GM20000 (cell line): ENCODE results near the gene MAP3K1.

ENCODE experiments used
- DNase-seq: peaks from one replicate; pipeline ENCODE4 v3.0.0; 2012; ENCODE audit warnings: low spot score
- CTCF ChIP-seq: IDR thresholded peaks from 2 replicates; pipeline ENCODE4 v1.5.1; 2012; ENCODE audit warnings: mild to moderate bottlenecking, control low read depth; ENCODE audit errors: extremely low read depth, missing control alignments

The MAP3K1 gene

GRCh38 chr5:56824019-56824418, 8.7 kb downstream of the MAP3K1 start:
- TF ChIP-seq CTCF, result no peak
- DNase-seq, result no peak

- DNase-seq, result no peak
- no peak for TF ChIP-seq CTCF
Measured at GRCh38 chr5:56825222-56825824, 10.0 kb downstream of the MAP3K1 start.

- no peak for TF ChIP-seq CTCF
- DNase-seq, result no peak
Measured at GRCh38 chr5:56827049-56827448, 11.7 kb downstream of the MAP3K1 start.

GRCh38 chr5:56827924-56828323, 12.6 kb downstream of the MAP3K1 start:
- no peak for DNase-seq

GRCh38 chr5:56829137-56829908, 14.0 kb downstream of the MAP3K1 start:
- DNase-seq, result no peak
- TF ChIP-seq CTCF, result no peak

More at GRCh38 chr5:56827924-56828323, 12.6 kb downstream of the MAP3K1 start:
- TF ChIP-seq CTCF, result no peak

- no peak for DNase-seq
- no peak for TF ChIP-seq CTCF
Measured at GRCh38 chr5:56831773-56832172, 16.4 kb downstream of the MAP3K1 start.

- no peak for DNase-seq
- TF ChIP-seq CTCF, result no peak
Measured at GRCh38 chr5:56833325-56833724, 18.0 kb downstream of the MAP3K1 start.
